Transverse colon (tissue), 4 donors: ENCODE measurements around the gene CALCB. TPM values are rescaled to one million over a fixed set of nuclear protein-coding genes. Genes with fewer than 3 reads are reported as not detected.

Experiments
- DNase-seq: peaks from one replicate; pipeline ENCODE4 v3.0.0-alpha.2; 2019
- H3K27ac ChIP-seq, 4 donors: fragments of 200-600 bp; sonication (generic); 2 replicates each; pipeline ENCODE4 v1.5.1; 2016 to 2018; ENCODE audit warnings: inconsistent platforms in 4 of 4
- H3K27me3 ChIP-seq: fragments of 200-600 bp; sonication (generic); 2 replicates; pipeline ENCODE4 v1.5.1; 2017; ENCODE audit warnings: inconsistent platforms
- H3K36me3 ChIP-seq, 4 donors: fragments of 200-600 bp; sonication (generic); 2 replicates each; pipeline ENCODE4 v1.5.1; 2017 to 2019; ENCODE audit warnings: inconsistent platforms in 4 of 4
- H3K4me1 ChIP-seq, 4 donors: fragments of 200-600 bp; sonication (generic); 2 replicates each; pipeline ENCODE4 v1.5.1; 2017 to 2020; ENCODE audit warnings: inconsistent platforms in 4 of 4
- H3K4me3 ChIP-seq, 4 donors: fragments of 200-600 bp; sonication (generic); 1 replicate in 1 of 4; 2 replicates in 3 of 4; pipeline versions ENCODE4 v1.5.1 to v1.6.1; 2017 to 2019; ENCODE audit warnings: inconsistent platforms in 4 of 4
- H3K9me3 ChIP-seq, 2 donors: fragments of 200-600 bp; sonication (generic); 2 replicates each; pipeline ENCODE4 v1.5.1; 2017 to 2019; ENCODE audit warnings: inconsistent platforms in 2 of 2
- CTCF ChIP-seq, 5 experiments: fragments of 200-600 bp in 3 of 5; fragments of 450-650 bp in 2 of 5; sonication (generic) in 3 of 5; IDR thresholded peaks; 1 replicate in 2 of 5; 2 replicates in 3 of 5; pipeline ENCODE4 v1.5.1; 2016 to 2017; ENCODE audit warnings: antibody characterized with exemption in 5 of 5, inconsistent platforms in 3 of 5, mild to moderate bottlenecking in 2 of 5, moderate library complexity in 1 of 5
- EP300 ChIP-seq: sonication (generic); formaldehyde crosslinking; IDR thresholded peaks from one replicate; pipeline ENCODE4 v1.6.1; 2017; ENCODE audit warnings: antibody characterized with exemption, low read depth
- POLR2A ChIP-seq: fragments of 450-650 bp; IDR thresholded peaks from one replicate; pipeline ENCODE4 v1.6.1; 2016; ENCODE audit warnings: antibody characterized with exemption, mild to moderate bottlenecking, moderate library complexity
- POLR2AphosphoS5 ChIP-seq, 3 donors: sonication (generic); formaldehyde crosslinking; IDR thresholded peaks; one replicate each; pipeline ENCODE4 v1.6.1; 2016; ENCODE audit warnings: antibody characterized with exemption in 3 of 3
- WGBS, 2 donors: methylation state at CpG; one replicate each; pipeline ENCODE4 v1.1.5; 2018; ENCODE audit warnings: low coverage in 1 of 2; 5-methylcytosine and 5-hydroxymethylcytosine counted together
- in situ Hi-C, 4 donors: fragments of 200-750 bp; cut with MboI; loops; one replicate each; pipeline versions ENCODE4 v1.15.0 to v1.15.1; 2017; ENCODE audit warnings: low sequenced_read_pairs in 3 of 4, low pct_ligation_motif_present in 1 of 4, low pct_unique_long_range_greater_than_20kb in 1 of 4
- intact Hi-C: fragments of 100-400 bp; cut with DNase I; formaldehyde crosslinking; loops from one replicate; pipeline ENCODE4 v1.15.1; 2023; ENCODE audit warnings: low total_unique reads
- total RNA-seq, 4 donors: library from RNA; depleted of rRNA; stranded (reverse); fragments of >200 nt; gene quantifications; one replicate each; pipeline ENCODE4 v1.1.0, GENCODE V29; 2016

The CALCB gene
- total RNA-seq, 4 donors from 2014 or later: 0.60 to 0.75 (median 0.64) TPM; not detected in 1

DNA sequence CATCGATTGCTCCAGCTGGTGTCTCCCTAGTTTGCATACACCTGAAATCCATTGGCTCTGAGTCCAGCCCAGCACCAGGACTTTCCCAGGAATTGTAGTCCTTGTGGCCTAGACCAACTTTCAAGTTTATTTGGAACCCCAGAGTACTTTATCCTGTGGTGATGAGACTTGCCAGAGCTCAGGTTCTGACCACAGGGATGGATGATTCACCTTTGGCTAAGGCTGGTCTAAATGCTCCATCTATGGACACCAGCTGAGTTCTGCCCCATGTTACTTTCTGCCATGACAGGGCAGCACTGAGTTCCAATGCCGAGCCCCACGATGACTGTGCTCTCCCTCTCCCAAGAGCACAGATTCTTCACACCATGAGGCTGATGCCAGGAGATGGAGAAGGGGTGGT lies 24.0 kb downstream of the CALCB start:
- H3K27me3 ChIP-seq: peaks cover 2% of the 10 kb centered on the region
- H3K27ac ChIP-seq: no peak overlapping the region
- in situ Hi-C loops (loop anchor here in 1 of 4 donors (25.0 kb wide), 1 partner anchor 185 kb away; no protein-coding TSS in a partner anchor), intact Hi-C loops (no loop called here)
- TF ChIP-seq CTCF (IDR thresholded peaks at IDR 0.05) (no peak), POLR2A (no peak), EP300 (no peak), POLR2AphosphoS5 (IDR thresholded peaks at IDR 0.05) (no peak)
- no peak overlapping the region for H3K4me3 ChIP-seq
- H3K4me1 ChIP-seq: no peaks in the 10 kb centered on the region
- DNase-seq: no peak
- no peaks in the 10 kb centered on the region for H3K9me3 ChIP-seq
- no peaks in the 10 kb centered on the region for H3K36me3 ChIP-seq
- 80 to 91% methylated on average over 1 to 3 of the region's 3 CpGs for WGBS, 2 donors

- H3K9me3 ChIP-seq: no peaks in the 10 kb centered on the region
- H3K27ac ChIP-seq: no peak overlapping the region
- DNase-seq: no peak
- in situ Hi-C loops: loop anchor here in 1 of 4 donors (25.0 kb wide), 1 partner anchor 187 kb away; no protein-coding TSS in a partner anchor
- intact Hi-C loops: no loop called here
- H3K27me3 ChIP-seq: peaks cover 2% of the 10 kb centered on the region
- no peaks in the 10 kb centered on the region for H3K4me1 ChIP-seq
- TF ChIP-seq POLR2A (no peak), EP300 (no peak), CTCF (IDR thresholded peaks at IDR 0.05) (no peak), POLR2AphosphoS5 (IDR thresholded peaks at IDR 0.05) (no peak)
- no peaks in the 10 kb centered on the region for H3K36me3 ChIP-seq
- H3K4me3 ChIP-seq: no peak overlapping the region
Observed at GRCh38 chr11:15099267-15099666, 25.9 kb downstream of the CALCB start.

- peak; percentile 73 for DNase-seq
- Histone ChIP-seq H3K36me3 (no peaks in the 10 kb centered on the region), H3K27ac (no peak overlapping the region), H3K4me1 (no peaks in the 10 kb centered on the region), H3K9me3 (no peaks in the 10 kb centered on the region), H3K4me3 (no peak overlapping the region), H3K27me3 (peaks cover 2% of the 10 kb centered on the region)
- in situ Hi-C loops: loop anchor here in 2 of 4 donors (5.0 kb wide), 2 partner anchors 101 to 106 kb away; no protein-coding TSS in a partner anchor
- TF ChIP-seq EP300 (no peak), CTCF (IDR thresholded peaks at IDR 0.05) (peak; percentile 87 to 92 (median 91))
- intact Hi-C loops: no loop called here
- WGBS, 2 donors: 13 to 26% methylated on average over 6 to 8 of the region's 8 CpGs
Observed at GRCh38 chr11:15101072-15101709, 27.8 kb downstream of the CALCB start.

- 95 to 96% methylated on average over 2 of the region's 2 CpGs for WGBS, 2 donors
Observed at GRCh38 chr11:15104166-15104565, 30.8 kb downstream of the CALCB start.

More at GRCh38 chr11:15104166-15104565, 30.8 kb downstream of the CALCB start:
- Histone ChIP-seq H3K9me3 (no peaks in the 10 kb centered on the region), H3K27me3 (no peaks in the 10 kb centered on the region), H3K36me3 (no peaks in the 10 kb centered on the region), H3K4me1 (no peaks in the 10 kb centered on the region), H3K27ac (no peak overlapping the region), H3K4me3 (no peak overlapping the region)
- intact Hi-C loops: loop anchor here (2.0 kb wide), 1 partner anchor 105 kb away; no protein-coding TSS in a partner anchor
- TF ChIP-seq POLR2A (no peak), CTCF (IDR thresholded peaks at IDR 0.05) (no peak), POLR2AphosphoS5 (IDR thresholded peaks at IDR 0.05) (no peak), EP300 (no peak)
- in situ Hi-C loops: loop anchor here in 2 of 4 donors (5.0 kb wide), 2 partner anchors 98 to 103 kb away; no protein-coding TSS in a partner anchor
- DNase-seq: no peak
